Kidney (tissue), 2 donors: ENCODE measurements around the gene TRIM69. TPM values are rescaled to one million over a fixed set of nuclear protein-coding genes. Genes with fewer than 3 reads are reported as not detected.

ENCODE experiments used
- polyA plus RNA-seq: library from polyadenylated mRNA; stranded (reverse); fragments of 350-450 nt; fragmentation: Illumina TruSeq; extraction: RNeasy Lipid Tissue Mini Kit (QIAGEN cat#74804); gene quantifications from one replicate; pipeline ENCODE4 v1.2.3, GENCODE V29; 2014; ENCODE audit warnings: low read depth, low replicate concordance; ENCODE audit not compliant: insufficient read depth
- total RNA-seq: library from RNA; stranded (reverse); fragmentation: NEBNext Ultra II Directional; extraction: Animal tissue kit (Norgen Biotek cat#: 25700); gene quantifications from one replicate; pipeline ENCODE4 v1.2.1, GENCODE V29; 2021
- donor health status: DM: yes; HTN: yes; CAD: no.

The TRIM69 gene
- total and polyA plus RNA-seq, 2 donors from 2014 or later: 29.6 to 41.2 TPM

Other genes starting within 250 kb of the TRIM69 start
- 69.1 TPM for gene EIF3J, start 199.4 kb upstream of the TRIM69 start, total RNA-seq
- 49.8 TPM for gene EIF3J, start 199.4 kb upstream of the TRIM69 start, polyA plus RNA-seq
- 100 TPM for gene SPG11, start 72.9 kb upstream of the TRIM69 start, total RNA-seq
- gene SPG11, start 72.9 kb upstream of the TRIM69 start, polyA plus RNA-seq: 35.3 TPM
- gene PATL2, start 25.2 kb upstream of the TRIM69 start, total RNA-seq: 2.1 TPM
- 0.73 TPM for gene PATL2, start 25.2 kb upstream of the TRIM69 start, polyA plus RNA-seq
- gene B2M, start 25.0 kb upstream of the TRIM69 start, total RNA-seq: 1,898 TPM
- gene B2M, start 25.0 kb upstream of the TRIM69 start, polyA plus RNA-seq: 3,515 TPM
- gene TERB2, start 220.2 kb downstream of the TRIM69 start, total RNA-seq: not detected
- not detected for gene TERB2, start 220.2 kb downstream of the TRIM69 start, polyA plus RNA-seq